Astrocyte (in vitro differentiated cells and primary cell): ENCODE results near the gene NF2. TPM values are rescaled to one million over a fixed set of nuclear protein-coding genes. Genes with fewer than 3 reads are reported as not detected.
A peak's percentile ranks its signal among the peaks of the same experiment; 100 is the strongest.

Source experiments
- DNase-seq: peaks from one replicate; pipeline ENCODE4 v3.0.0-alpha.2; 2010; ENCODE audit warnings: low read depth
- FAIRE-seq: peaks from 2 replicates; lab custom pipeline; 2011; peaks lifted over from hg19 to GRCh38; lab: Jason Lieb, UNC
- H2AFZ ChIP-seq: 2 replicates; pipeline ENCODE4 v1.6.0; 2012; ENCODE audit warnings: low read depth, low read length, inconsistent platforms
- H3K27ac ChIP-seq: 2 replicates; pipeline ENCODE4 v1.5.1; 2011; ENCODE audit warnings: low read depth, low read length, inconsistent platforms
- H3K27me3 ChIP-seq: 2 replicates; pipeline ENCODE4 v1.6.0; 2011; ENCODE audit warnings: low read length, inconsistent platforms; ENCODE audit not compliant: insufficient read depth
- H3K36me3 ChIP-seq: 2 replicates; pipeline ENCODE4 v1.5.1; 2011; ENCODE audit warnings: low read length, inconsistent platforms; ENCODE audit not compliant: insufficient read depth
- H3K4me1 ChIP-seq: 2 replicates; pipeline ENCODE4 v1.5.1; 2011; ENCODE audit warnings: low read length, inconsistent platforms; ENCODE audit not compliant: insufficient read depth
- H3K4me2 ChIP-seq: 2 replicates; pipeline ENCODE4 v1.6.0; 2012; ENCODE audit warnings: low read length, inconsistent platforms
- H3K4me3 ChIP-seq: 2 replicates; pipeline ENCODE4 v1.5.1; 2011; ENCODE audit warnings: low read depth, mild to moderate bottlenecking, low read length, inconsistent platforms; ENCODE audit not compliant: insufficient read depth
- H3K79me2 ChIP-seq: 2 replicates; pipeline ENCODE4 v1.6.0; 2012; ENCODE audit warnings: mild to moderate bottlenecking, low read length, inconsistent platforms; ENCODE audit not compliant: insufficient read depth
- H3K9ac ChIP-seq: 2 replicates; pipeline ENCODE4 v1.6.0; 2012; ENCODE audit warnings: mild to moderate bottlenecking, low read length, inconsistent platforms
- H3K9me3 ChIP-seq: 2 replicates; pipeline ENCODE4 v1.5.1; 2012; ENCODE audit warnings: low read depth, mild to moderate bottlenecking, low read length, inconsistent platforms; ENCODE audit not compliant: insufficient read depth
- H4K20me1 ChIP-seq: 2 replicates; pipeline ENCODE4 v1.6.0; 2012; ENCODE audit warnings: low read length, inconsistent platforms; ENCODE audit not compliant: insufficient read depth
- H3K27ac Mint-ChIP-seq: one replicate; pipeline ENCODE4 v1.8.0; 2021; ENCODE audit warnings: mild to moderate bottlenecking, mixed read lengths; ENCODE audit not compliant: unreplicated experiment
- H3K27me3 Mint-ChIP-seq: one replicate; pipeline ENCODE4 v1.8.0; 2021; ENCODE audit warnings: low read depth, mixed read lengths; ENCODE audit not compliant: unreplicated experiment
- H3K36me3 Mint-ChIP-seq: one replicate; pipeline ENCODE4 v1.8.0; 2021; ENCODE audit warnings: low read depth, mixed read lengths; ENCODE audit not compliant: unreplicated experiment
- H3K4me1 Mint-ChIP-seq: one replicate; pipeline ENCODE4 v1.8.0; 2021; ENCODE audit warnings: low read depth, mixed read lengths; ENCODE audit not compliant: unreplicated experiment
- H3K4me3 Mint-ChIP-seq: one replicate; pipeline ENCODE4 v1.8.0; 2021; ENCODE audit warnings: mild to moderate bottlenecking, moderate library complexity, mixed read lengths; ENCODE audit not compliant: unreplicated experiment
- H3K9me3 Mint-ChIP-seq: one replicate; pipeline ENCODE4 v1.8.0; 2021; ENCODE audit warnings: mild to moderate bottlenecking, mixed read lengths; ENCODE audit not compliant: unreplicated experiment
- CTCF ChIP-seq: IDR thresholded peaks from 2 replicates; pipeline ENCODE4 v1.5.1; 2011; ENCODE audit warnings: low read depth, mild to moderate bottlenecking, inconsistent platforms, low read length, moderate library complexity; ENCODE audit not compliant: insufficient read depth
- EZH2 ChIP-seq: IDR thresholded peaks from 2 replicates; pipeline ENCODE4 v1.6.1; 2012; ENCODE audit warnings: mild to moderate bottlenecking, low read length, inconsistent platforms; ENCODE audit not compliant: insufficient read depth
- total RNA-seq: library from RNA; stranded (reverse); gene quantifications from 2 replicates; pipeline ENCODE4 v1.2.1, GENCODE V29; 2021

The NF2 gene
- total RNA-seq, 1 donor from 2014 or later: 93.4 TPM

- H3K9me3 Mint-ChIP-seq: no peaks in the 10 kb centered on the region
- Histone ChIP-seq H3K4me1 (peaks cover 13% of the 10 kb centered on the region), H3K4me2 (no peak overlapping the region), H3K9ac (no peak overlapping the region), H4K20me1 (peaks cover 5% of the 10 kb centered on the region), H3K9me3 (no peaks in the 10 kb centered on the region), H2AFZ (no peak overlapping the region), H3K36me3 (no peaks in the 10 kb centered on the region), H3K27me3 (no peaks in the 10 kb centered on the region), H3K27ac (no peak overlapping the region), H3K79me2 (no peaks in the 10 kb centered on the region), H3K4me3 (no peak overlapping the region)
- no peaks in the 10 kb centered on the region for H3K36me3 Mint-ChIP-seq
- TF ChIP-seq EZH2 (no peak), CTCF (no peak)
- FAIRE-seq (no peak), DNase-seq (no peak)
- H3K4me3 Mint-ChIP-seq: no peak overlapping the region
- H3K27me3 Mint-ChIP-seq: peaks cover 40% of the 10 kb centered on the region
- H3K27ac Mint-ChIP-seq: no peak overlapping the region
- no peaks in the 10 kb centered on the region for H3K4me1 Mint-ChIP-seq
Measured at GRCh38 chr22:29726106-29726505, 122.7 kb downstream of the NF2 start.

- Histone ChIP-seq H2AFZ (no peak overlapping the region), H3K4me1 (peaks cover 13% of the 10 kb centered on the region), H4K20me1 (peaks cover under 1% of the 10 kb centered on the region), H3K79me2 (no peaks in the 10 kb centered on the region), H3K9me3 (no peaks in the 10 kb centered on the region), H3K9ac (no peak overlapping the region), H3K27ac (no peak overlapping the region), H3K27me3 (no peaks in the 10 kb centered on the region), H3K4me3 (no peak overlapping the region), H3K36me3 (no peaks in the 10 kb centered on the region), H3K4me2 (peak overlapping the region; percentile 67)
- DNase-seq: no peak
- TF ChIP-seq CTCF (no peak), EZH2 (no peak)
- Mint-ChIP-seq H3K4me3 (no peak overlapping the region), H3K27me3 (peaks cover 37% of the 10 kb centered on the region), H3K36me3 (no peaks in the 10 kb centered on the region), H3K4me1 (no peaks in the 10 kb centered on the region), H3K9me3 (no peaks in the 10 kb centered on the region), H3K27ac (no peak overlapping the region)
- FAIRE-seq: no peak
Measured at GRCh38 chr22:29726512-29727130, 123.2 kb downstream of the NF2 start.

DNA sequence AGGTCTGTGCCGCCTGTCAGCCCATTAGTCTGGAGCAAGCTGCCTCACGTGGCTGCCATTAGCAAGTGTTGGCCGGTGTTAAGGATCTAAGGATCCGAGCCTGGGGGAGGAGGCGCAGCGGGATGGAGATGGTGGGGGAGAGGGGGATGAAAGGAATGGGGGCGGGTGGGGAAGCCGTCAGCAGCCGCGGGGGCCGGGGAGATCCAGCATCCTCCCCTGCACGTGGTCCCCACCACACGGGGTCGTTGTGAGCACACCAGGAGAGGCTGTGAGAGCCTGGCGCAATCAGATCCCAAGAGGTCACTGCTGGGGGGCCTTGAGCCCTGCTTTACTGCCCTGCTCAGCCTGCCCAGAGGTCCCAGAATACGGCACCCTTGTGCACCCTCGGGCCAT is 123.7 kb downstream of the NF2 start:
- DNase-seq (peak; percentile 20), FAIRE-seq (no peak)
- no peak for TF ChIP-seq CTCF
- no peak for TF ChIP-seq EZH2
- no peaks in the 10 kb centered on the region for H3K36me3 ChIP-seq
- H4K20me1 ChIP-seq: no peaks in the 10 kb centered on the region
- no peak overlapping the region for H3K9ac ChIP-seq
- Mint-ChIP-seq H3K4me1 (no peaks in the 10 kb centered on the region), H3K27ac (no peak overlapping the region), H3K36me3 (no peaks in the 10 kb centered on the region), H3K27me3 (peaks cover 34% of the 10 kb centered on the region), H3K4me3 (no peak overlapping the region), H3K9me3 (no peaks in the 10 kb centered on the region)
- H3K79me2 ChIP-seq: no peaks in the 10 kb centered on the region
- H2AFZ ChIP-seq: no peak overlapping the region
- no peaks in the 10 kb centered on the region for H3K27me3 ChIP-seq
- no peak overlapping the region for H3K27ac ChIP-seq
- H3K4me2 ChIP-seq: peak overlapping the region; percentile 67
- no peak overlapping the region for H3K4me3 ChIP-seq
- peaks cover 11% of the 10 kb centered on the region for H3K4me1 ChIP-seq
- H3K9me3 ChIP-seq: no peaks in the 10 kb centered on the region
